Stimulated activated CD4-positive, alpha-beta T cell treated with anti-CD3 and anti-CD28 coated beads, TNF-alpha, amount 100 ng/mL, for 4 hours (primary cell): ENCODE results near the gene DDX46.
"Not testable (repeated sequence)": the region's sequence is repeated elsewhere in the genome, so short reads cannot be mapped to it uniquely, and the experiment has no call there.

Experiments used
- DNase-seq, 3 experiments: peaks; one replicate each; pipeline ENCODE4 v3.0.0-alpha.2; 2020; ENCODE audit warnings: low read depth in 3 of 3

Gene DDX46

DNA sequence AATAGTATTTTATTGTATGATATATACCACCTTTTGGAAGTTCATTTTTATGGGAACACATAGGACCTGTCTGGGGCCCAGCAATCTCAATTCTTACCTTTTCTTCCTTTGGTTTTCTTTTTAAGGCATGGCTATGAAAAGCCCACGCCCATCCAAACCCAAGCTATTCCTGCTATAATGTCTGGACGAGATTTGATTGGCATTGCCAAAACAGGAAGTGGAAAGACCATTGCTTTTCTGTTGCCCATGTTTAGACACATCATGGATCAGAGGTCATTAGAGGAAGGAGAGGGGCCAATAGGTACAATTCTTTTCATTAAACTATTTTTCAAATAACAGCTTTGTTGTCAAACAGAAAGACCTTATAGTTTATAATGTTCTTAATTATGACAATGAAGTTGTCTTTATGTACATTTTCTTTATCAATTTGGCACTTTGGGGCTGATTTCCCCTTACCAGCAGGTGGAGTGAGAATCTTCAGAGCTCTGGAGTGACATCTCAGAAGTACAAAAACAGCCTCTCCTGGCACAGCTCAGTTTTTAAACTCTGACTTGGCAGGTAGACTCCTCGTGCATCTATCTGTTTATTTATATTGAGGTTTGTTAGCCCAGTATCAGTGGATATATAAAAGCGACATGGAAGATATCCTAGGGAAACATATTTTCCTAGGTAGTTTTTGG lies 25.8 kb downstream of the DDX46 start:
- DNase-seq: no peak

DNA sequence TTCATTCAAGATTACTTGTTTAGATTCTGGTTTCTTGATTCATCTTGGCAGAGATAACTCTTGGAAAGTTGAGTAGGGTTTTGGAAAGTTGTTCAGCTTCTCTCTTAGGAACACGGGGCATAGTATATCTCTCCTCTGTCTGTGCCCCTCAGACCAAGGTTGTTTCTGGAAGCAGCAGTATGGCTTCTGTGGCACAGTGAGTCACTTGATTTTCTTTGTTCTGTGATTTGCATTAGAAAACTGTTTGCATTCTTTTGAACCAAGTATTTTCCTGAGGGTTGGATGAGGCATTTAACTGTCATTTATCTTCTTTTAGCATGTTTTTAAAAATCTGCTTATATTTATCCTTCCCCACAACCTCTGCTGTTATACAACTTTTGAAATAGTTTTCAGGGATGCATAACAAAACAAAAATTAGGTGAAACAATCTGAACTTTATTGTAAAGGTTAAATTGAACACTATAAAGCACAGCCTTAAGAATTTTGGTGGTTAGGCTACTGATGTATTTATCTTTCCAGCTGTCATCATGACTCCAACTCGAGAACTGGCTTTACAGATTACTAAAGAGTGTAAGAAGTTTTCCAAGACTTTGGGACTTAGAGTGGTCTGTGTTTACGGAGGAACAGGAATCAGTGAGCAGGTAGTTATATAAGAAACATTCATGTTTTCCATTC lies 26.5 kb downstream of the DDX46 start:
- no peak for DNase-seq

DNA sequence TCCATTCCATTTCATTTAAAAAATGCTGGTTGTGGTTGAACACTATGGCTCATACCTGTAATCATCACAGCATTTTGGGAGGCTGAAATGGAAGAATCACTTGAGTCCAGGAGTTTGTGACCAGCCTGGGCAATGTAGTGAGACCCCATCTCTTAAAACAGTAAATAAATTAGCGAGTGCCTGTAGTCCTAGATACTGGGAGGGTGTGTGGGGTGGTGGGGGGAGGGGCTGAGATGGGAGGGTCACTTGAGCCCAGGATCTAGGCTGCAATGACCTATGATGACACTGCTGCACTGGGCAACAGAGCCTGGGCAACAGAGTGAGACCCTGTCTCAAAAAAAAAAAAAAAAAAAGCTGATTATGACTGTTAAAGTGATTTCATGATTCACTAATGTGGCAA lies 29.1 kb downstream of the DDX46 start:
- DNase-seq: no peak

DNA sequence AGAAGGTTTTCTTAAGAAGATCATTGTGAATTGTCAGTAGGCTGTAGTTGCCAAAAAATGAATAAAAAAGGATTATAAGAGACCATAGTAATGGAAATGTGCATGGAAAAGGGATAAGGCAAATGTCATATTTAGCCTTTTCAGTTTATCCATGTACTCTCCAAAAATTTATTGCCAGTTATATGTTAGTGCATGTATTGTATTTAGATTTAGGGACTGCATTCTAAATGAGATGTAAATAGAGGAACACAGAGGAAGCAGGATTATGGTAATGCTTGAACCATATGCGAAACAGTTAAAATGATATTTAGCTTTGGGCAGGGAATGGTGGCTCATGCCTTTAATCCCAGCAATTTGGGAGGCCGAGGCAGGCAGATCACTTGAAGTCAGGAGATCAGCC lies 33.0 kb downstream of the DDX46 start:
- no peak for DNase-seq

DNA sequence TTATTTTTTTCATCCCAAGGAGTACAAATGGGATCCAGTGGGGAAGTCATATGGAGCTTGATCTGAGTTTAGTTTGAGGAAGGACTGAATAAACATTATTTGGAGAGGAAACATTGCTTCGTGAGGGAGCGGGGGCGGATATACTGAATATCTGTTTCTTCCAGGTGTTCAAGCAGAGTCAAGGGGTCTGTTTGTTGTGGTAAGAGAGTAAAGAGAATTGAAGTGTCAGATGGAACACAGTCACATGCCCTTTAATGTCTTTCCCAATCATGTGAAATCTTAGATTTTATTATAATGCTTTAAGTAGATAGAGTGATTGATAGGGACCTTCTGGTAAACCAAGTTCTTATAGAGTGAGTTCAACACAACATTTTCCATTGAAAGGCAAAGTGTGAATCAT lies 33.7 kb downstream of the DDX46 start:
- DNase-seq: no peak

DNA sequence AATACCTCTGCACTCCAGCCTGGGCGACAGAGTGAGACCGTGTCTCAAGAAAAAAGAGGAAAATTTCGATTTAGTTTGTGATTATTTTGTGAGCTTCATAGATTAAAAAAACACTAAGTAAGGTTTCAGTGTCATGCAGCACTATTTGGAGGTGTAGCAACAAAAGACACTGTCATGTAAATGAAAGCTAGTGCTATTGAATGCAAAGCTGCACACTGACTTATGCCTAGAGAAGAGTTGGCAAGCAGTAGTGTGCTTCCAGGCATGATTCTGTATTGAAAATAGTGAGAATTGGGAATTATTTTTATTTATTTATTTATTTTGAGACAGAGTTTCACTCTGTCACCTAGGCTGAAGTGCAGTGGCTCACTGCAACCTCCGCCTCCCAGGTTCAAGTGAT lies 34.5 kb downstream of the DDX46 start:
- DNase-seq: no peak

DNA sequence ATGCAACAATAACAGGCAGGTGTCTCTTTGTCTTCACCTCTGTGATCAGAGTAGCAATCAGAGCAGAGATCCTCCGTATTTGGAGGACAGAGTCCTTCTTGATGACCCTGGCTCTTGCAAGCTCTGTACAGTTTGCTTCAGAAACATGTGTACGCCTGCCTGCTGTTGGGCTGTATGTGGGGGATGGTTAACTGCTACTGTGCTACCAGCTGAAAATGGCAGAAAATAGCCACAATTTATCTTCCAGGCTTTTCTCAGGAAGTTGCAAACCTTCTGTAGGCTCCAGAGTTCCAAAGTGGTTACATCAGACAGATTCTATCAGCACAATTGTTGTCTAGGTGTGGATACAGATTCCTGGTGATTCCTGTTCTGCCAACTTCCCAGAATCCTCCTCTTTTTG lies 35.5 kb downstream of the DDX46 start:
- DNase-seq: no peak

DNA sequence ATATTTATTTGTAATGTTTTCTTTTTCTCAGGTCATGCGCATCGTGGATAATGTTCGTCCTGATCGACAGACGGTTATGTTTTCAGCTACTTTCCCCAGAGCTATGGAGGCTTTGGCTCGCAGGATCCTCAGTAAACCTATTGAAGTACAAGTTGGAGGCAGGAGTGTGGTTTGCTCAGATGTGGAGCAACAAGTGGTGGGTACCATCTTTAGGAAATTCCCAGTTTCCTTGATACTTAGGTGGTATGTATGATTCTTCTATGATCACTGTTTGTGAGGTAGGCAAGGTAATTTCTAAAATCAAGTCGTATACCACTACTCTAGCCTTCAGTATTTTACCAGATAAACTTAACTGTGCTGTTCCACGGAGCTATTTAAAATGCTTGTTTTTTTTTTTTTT lies 36.2 kb downstream of the DDX46 start:
- no peak for DNase-seq

DNA sequence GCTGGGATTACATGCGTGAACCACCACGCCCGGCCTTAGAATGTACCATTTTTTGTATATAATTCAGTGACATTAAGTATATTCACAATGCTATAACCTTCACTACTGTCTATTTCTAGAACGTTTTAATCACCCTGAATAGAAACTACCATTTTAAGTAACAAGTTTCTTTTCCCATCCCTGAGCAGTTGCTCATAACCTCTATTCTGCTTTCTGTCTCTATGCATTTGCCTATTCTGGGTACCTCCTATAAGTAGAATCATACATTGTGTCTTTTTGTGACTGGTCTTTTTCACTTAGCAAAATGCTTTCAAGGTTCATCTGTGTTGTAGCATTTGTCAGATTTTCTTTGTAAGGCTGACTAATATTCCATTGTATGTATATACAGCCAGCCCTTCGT lies 39.9 kb downstream of the DDX46 start:
- no peak for DNase-seq

DNA sequence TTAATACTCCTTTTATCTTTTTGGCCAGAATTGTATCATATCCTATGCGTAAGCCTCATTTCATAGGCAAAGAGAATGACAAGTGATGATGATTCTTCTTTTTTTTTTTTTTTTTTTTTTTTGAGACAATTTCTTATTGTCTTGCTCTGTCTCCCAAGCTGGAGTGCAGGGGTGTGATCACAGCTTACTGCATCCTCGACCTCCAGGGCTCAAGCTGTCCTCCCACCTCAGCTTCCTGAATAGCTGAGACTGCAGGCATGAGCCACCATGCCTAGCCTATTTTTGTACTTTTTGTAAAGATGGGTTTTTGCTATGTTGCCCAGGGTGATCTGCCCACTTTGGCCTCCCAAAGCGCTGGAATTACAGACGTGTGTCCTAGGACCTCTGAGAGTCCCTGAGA lies 45.2 kb downstream of the DDX46 start:
- DNase-seq: no peak

DNA sequence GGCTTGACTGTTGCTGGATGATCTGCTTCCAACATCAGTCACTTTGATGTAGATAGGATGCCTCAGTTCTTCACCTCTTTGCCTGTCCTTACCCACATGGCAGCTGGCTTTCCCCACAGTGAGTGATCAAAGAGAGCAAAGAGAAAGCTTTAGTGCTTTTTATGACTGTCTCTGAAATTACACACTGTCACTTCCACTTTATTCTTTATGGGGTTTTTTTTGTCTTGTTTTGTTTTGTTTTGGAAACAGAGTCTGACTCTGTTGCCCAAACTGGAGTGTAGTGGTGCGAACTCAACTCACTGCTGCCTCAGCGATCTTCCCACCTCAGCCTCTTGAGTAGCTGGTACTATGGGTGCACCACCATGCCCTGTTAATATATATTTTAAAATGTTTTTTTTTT lies 54.8 kb downstream of the DDX46 start:
- no peak for DNase-seq

DNA sequence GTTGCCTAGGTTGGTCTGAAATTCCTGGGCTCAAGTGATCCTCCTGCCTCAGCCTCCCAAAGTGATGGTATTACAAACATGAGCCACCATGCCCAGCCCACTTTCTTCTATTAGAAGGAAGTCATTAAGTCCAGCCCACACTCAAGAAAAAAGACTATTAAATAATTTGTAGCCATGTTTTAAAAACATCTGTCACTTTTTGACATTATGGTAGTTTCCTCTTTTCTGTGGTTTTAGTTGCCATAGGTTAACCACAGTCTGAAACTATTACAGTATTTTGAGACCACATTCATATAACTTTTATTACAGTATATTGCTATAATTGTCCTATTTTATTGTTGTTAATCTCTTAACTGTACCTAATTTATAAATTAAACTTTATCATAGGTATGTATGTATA lies 55.2 kb downstream of the DDX46 start:
- no peak for DNase-seq

DNA sequence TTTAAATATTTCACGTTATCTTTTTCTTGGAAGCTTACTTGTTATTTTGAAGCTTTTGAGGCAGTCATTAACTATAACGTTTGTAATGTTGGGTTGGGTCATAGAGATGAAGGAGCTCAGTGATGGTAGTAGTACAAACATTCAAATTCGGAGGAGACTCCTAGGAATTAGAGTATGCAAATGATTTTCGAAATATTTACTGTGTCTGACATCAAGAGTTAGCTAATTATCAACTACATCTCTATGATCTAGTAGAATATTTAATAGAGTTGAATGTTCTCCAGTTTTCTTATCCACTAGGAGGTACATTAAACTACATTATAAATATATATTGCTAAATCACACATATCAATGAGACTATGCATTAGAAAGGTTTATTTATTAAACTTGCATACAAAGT lies 58.4 kb downstream of the DDX46 start:
- no peak for DNase-seq

DNA sequence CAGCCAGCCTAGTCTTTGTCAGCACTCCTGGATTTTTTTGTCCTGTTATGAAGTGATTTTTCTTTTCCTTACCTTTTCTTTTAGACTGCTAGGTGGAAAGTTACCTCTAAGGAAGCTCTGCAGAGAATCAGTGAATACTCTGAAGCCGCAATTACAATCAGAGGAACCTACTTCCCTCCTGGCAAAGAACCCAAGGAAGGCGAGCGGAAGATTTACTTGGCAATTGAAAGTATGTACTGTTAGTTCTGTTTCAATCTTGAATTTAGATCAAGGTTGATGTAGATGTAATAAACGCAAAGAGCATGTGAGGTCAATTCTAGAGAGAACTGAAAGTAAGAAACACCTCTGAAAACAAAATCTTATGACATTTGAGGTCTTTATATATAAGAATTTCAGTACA lies 60.2 kb downstream of the DDX46 start:
- DNase-seq: no peak

DNA sequence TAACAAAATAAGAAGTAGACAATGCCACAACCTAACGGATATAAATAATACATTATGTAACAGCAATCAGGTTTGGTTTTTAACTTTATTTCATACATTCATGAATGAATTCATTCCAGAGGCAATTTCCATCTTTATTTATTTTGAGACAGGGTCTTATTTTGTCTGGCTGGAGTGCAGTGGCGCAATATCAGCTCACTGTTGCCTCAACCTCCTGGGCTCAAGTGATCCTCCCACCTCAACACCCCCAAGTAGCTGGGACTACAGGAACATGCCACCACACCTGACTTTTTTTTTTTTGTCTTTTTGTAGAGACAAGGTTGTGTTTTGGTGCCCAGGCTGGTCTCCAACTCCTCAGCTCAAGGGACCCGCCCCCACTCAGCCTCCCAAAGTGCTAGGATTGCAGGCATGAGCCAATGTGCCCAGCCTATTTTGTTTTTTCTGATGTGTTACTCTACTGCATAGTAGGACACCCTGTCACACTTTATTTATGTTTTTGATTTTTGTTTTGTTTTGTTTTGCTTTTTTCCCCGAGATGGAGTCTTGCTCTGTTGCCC lies 60.9 kb downstream of the DDX46 start:
- no peak for DNase-seq

DNA sequence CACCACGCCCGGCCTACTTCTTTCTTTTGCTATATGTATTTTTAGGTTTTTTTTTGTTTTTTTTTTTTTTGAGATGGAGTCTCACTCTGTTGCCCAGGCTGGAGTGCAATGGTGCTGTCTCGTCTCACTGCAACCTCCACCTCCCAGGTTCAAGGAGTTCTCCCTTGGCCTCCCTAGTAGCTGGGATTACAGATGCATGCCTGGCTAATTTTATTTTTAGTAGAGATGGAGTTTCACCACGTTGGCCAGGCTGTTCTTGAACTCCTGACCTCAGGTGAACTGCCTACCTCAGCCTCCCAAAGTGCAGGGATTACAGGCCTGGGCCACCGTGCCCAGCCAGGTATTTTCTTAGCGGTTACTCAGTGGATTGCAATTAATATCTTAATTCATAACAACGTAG lies 63.3 kb downstream of the DDX46 start:
- DNase-seq: no peak

DNA sequence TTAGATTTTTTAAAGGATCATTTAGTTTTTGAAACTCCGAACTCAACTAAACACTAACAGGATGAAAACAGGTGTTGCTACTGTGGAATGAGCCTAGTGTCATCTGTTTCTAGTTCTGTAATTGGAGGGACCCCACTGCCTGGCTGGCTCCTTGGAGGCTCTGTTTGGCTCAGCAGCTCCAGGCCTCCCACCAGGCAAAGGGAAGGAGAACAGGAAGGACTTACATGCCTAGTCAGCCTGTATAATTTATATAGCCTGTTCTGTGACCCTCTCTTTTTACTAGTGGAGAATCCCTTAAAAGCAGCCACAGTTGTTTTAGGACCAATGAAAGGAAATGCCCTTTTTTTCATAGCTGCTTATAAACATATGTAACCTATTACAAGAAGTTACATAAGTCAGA lies 66.1 kb downstream of the DDX46 start:
- DNase-seq: no peak

DNA sequence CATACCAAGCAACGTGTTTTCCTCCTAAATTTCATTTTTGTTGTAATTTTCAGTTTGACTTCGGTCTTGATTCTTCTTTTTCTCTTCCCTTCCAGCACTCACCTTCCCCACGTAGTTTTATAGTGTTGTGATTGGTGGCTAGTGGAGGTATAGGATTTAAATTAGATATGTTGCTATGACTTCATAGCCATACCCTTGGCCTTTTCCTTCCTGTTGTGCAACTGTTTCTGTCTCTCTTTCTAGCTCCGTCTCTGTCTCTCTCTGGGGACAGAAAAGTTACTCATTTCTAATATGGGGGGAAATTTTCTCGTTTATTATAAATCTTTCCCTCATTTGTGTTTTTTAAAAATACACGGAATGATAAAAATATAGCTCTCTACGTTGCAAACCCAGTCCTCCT lies 66.6 kb downstream of the DDX46 start:
- DNase-seq: no peak

DNA sequence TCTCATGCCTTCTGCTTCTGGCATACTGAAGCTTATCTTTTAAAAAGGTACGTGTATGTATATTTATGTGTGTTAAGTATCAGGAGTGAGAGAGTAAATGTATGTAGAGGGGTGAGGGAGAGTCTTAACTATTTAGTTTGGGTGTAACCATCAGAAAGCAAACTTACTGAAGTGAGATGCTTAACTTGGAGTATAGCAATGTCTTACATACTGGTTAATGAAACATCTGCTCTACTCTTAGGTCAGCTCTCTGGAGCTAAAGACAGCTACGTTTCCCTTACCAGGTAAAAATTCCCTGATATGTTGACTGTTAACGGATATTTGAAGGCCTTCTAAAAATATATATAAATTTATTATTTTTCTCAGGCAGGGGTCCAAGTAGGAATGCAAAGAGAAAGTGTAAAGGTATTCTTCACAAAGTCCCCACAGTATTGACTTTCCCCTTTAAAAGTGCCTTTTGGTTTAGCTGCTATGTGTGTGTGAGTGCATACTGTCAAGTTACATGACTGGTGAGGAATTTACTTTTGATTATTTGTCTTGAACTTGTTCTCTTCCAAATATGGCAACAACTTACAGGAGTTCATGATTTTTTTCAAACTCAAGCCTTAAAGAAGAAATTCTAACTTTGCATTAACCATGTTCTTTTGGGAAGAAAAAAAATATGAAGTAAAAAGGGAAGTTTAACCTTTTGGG lies 74.9 kb downstream of the DDX46 start:
- no peak for DNase-seq

DNA sequence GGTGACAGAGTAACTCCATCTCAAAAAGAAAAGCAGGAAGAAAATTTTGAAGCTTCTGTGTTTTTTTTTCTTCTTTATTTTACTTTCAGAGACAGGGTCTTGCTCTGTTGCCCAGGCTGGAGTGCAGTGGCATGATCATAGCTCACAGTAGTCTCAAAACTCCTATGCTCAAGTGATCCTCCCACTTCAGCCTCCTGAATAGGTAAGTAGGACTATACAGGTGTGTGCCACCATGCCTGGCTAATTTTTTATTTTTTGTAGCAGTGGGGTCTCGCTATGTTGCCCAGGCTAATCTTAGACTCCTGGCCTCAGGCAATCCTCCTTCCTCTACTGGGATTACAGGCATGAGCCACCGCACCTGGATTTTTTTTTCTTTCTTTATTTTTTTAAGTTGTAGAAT lies 77.0 kb downstream of the DDX46 start:
- DNase-seq: no peak

DNA sequence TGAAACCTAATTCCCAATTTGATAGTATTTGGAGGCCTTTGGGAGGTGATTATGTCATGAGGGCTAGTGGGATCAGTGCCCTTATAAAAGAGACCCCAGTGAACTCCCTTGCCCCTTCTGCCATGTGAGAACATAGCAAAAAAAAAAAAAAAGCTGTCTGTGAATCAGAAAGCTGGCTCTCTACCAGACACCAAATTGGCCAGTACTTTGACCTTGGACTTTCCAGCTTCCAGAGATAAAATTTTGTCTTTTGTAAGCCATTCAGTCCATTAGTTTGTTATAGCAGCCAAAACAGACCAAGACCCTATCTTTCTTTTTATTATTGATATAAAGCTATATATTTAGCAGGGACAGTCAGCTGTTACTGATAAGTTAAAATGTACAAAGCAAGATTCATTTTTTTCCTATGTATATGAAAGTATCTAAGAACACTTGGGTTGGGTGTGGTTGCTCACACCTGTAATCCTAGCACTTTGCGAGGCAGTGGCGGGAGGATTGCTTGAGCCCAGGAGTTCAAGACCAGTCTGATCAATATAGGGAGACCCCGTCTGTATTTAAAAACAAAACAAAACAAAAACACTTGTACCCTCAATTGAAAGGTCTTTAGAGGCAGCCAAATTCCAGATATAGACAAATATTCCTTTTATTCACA lies 79.1 kb downstream of the DDX46 start:
- no peak for DNase-seq

DNA sequence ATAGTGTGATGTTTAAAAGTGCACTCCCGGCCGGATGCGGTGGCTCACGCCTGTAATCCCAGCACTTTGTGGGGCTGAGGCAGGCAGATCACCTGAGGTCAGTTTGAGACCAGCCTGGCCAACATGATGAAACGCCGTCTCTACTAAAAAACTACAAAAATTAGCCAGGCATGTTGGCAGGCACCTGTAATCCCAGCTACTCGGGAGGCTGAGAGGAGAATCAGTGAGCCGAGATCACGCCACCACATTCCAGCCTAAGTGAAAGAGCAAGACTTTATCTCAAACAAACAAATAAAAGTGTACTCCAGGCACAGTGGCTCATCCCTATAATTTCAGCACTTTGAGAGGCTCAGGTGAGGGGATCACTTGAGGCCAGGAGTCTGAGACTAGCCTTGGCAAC lies 79.8 kb downstream of the DDX46 start:
- DNase-seq: not testable (repeated sequence)

DNA sequence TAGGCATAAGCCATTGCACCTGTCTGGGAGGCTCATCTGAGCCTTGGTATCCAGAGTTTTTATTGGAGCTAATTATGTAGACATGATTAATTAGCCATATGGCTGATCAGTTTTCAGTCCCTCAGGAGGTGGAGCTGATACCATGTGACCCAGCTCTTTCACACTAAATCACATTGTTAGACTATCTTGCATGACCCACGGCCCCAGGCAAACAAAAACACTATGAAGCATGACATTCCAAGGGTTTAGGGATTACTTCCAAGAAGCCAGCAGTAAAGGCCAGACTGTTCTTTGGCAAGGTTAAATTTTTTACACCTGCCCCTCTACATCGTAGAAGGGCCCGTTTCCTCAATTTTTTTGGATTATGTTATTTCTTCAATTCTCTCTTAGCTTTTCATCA lies 82.2 kb downstream of the DDX46 start:
- no peak for DNase-seq
